Glutamatergic neuron (in vitro differentiated cells): Measurements from ENCODE around the gene DPEP2NB. TPM values are rescaled to one million over a fixed set of nuclear protein-coding genes. Genes with fewer than 3 reads are reported as not detected.
A peak's percentile ranks its signal among the peaks of the same experiment; 100 is the strongest.

Source experiments
- DNase-seq: peaks from one replicate; pipeline ENCODE4 v3.0.0; 2022
- H3K27ac Mint-ChIP-seq: one replicate; pipeline ENCODE4 v1.8.0; 2020; ENCODE audit warnings: mild to moderate bottlenecking, mixed read lengths, inconsistent platforms; ENCODE audit not compliant: unreplicated experiment
- H3K27me3 Mint-ChIP-seq: one replicate; pipeline ENCODE4 v1.8.0; 2020; ENCODE audit warnings: mild to moderate bottlenecking, moderate library complexity, mixed read lengths, inconsistent platforms; ENCODE audit not compliant: unreplicated experiment
- H3K36me3 Mint-ChIP-seq: one replicate; pipeline ENCODE4 v1.8.0; 2020; ENCODE audit warnings: mild to moderate bottlenecking, mixed read lengths, inconsistent platforms; ENCODE audit not compliant: unreplicated experiment
- H3K4me1 Mint-ChIP-seq: one replicate; pipeline ENCODE4 v1.8.0; 2020; ENCODE audit warnings: mild to moderate bottlenecking, low read depth, mixed read lengths, inconsistent platforms; ENCODE audit not compliant: unreplicated experiment
- H3K4me3 Mint-ChIP-seq: one replicate; pipeline ENCODE4 v1.8.0; 2020; ENCODE audit warnings: mild to moderate bottlenecking, mixed read lengths, inconsistent platforms; ENCODE audit not compliant: unreplicated experiment
- H3K9me3 Mint-ChIP-seq: one replicate; pipeline ENCODE4 v1.8.0; 2020; ENCODE audit warnings: mild to moderate bottlenecking, moderate library complexity, mixed read lengths, inconsistent platforms; ENCODE audit not compliant: unreplicated experiment
- CTCF ChIP-seq: fragments of 200-600 bp; sonication (generic); IDR thresholded peaks from one replicate; pipeline ENCODE4 v1.5.0; 2021; ENCODE audit not compliant: partially characterized antibody, unreplicated experiment
- total RNA-seq: library from RNA; stranded (reverse); fragmentation: NEBNext Ultra II Directional; extraction: Animal tissue kit (Norgen Biotek cat#: 25700); gene quantifications from one replicate; pipeline ENCODE4 v1.2.1, GENCODE V29; 2021; ENCODE audit not compliant: unreplicated experiment

DPEP2NB gene
- total RNA-seq, 1 donor from 2014 or later: not detected

GRCh38 chr16:67982011-67982696, 33.6 kb downstream of the DPEP2NB start:
- TF ChIP-seq CTCF: no peak

GRCh38 chr16:67979955-67980678, 35.6 kb downstream of the DPEP2NB start, which contains the start of gene DPEP3:
TSS of gene DPEP3 (minus strand) at chr16:67980499. CDS start at chr16:67980380, 119 bp downstream.
- TF ChIP-seq CTCF: peak; percentile 28
- no peak within 1 kb of the TSS for H3K27ac Mint-ChIP-seq
- H3K4me1 Mint-ChIP-seq: peaks cover 4% of the 10 kb centered on the region
- H3K9me3 Mint-ChIP-seq: peaks cover 9% of the 10 kb centered on the region
- peak; percentile 34 for DNase-seq
- H3K4me3 Mint-ChIP-seq: no peak within 1 kb of the TSS
- H3K36me3 Mint-ChIP-seq: peaks cover 5% of the 10 kb centered on the region
- no peaks in the 10 kb centered on the region for H3K27me3 Mint-ChIP-seq

More at GRCh38 chr16:67982011-67982696, 33.6 kb downstream of the DPEP2NB start:
- Mint-ChIP-seq H3K27ac (no peak overlapping the region), H3K9me3 (peaks cover 5% of the 10 kb centered on the region), H3K4me1 (peaks cover 2% of the 10 kb centered on the region), H3K4me3 (no peak overlapping the region), H3K27me3 (no peaks in the 10 kb centered on the region), H3K36me3 (peaks cover 5% of the 10 kb centered on the region)
- DNase-seq: no peak

- no peak for DNase-seq
- Mint-ChIP-seq H3K36me3 (peaks cover under 1% of the 10 kb centered on the region), H3K4me3 (no peak overlapping the region), H3K4me1 (peaks cover 2% of the 10 kb centered on the region), H3K27ac (no peak overlapping the region), H3K9me3 (peaks cover 5% of the 10 kb centered on the region), H3K27me3 (no peaks in the 10 kb centered on the region)
- TF ChIP-seq CTCF: no peak
Observed at GRCh38 chr16:67977469-67978227, 38.1 kb downstream of the DPEP2NB start.

GRCh38 chr16:67977005-67977404, 38.7 kb downstream of the DPEP2NB start:
- Mint-ChIP-seq H3K9me3 (peaks cover 5% of the 10 kb centered on the region), H3K4me3 (no peak overlapping the region), H3K27me3 (no peaks in the 10 kb centered on the region), H3K4me1 (peaks cover 2% of the 10 kb centered on the region), H3K27ac (no peak overlapping the region), H3K36me3 (no peaks in the 10 kb centered on the region)
- TF ChIP-seq CTCF: no peak
- no peak for DNase-seq
